ENCODE results near the gene RHBDF2.

- TF ChIP-seq POLR2A (IDR thresholded peaks at IDR 0.05) (no peak), CTCF (IDR thresholded peaks at IDR 0.05 in 4 of 5, conservative IDR thresholded peaks at IDR 0.05 in 1 of 5) (no peak)
These were observed 25.9 kb downstream of the RHBDF2 start for GRCh38 chr17:76475302-76475701.
